ENCODE data around the gene ZNF276.
"Not testable (repeated sequence)": the region's sequence is repeated elsewhere in the genome, so short reads cannot be mapped to it uniquely, and the experiment has no call there.

The ZNF276 gene

GRCh38 chr16:89696670-89697128, 24.6 kb upstream of the ZNF276 start:
- no peak for DNase-seq (ENCODE audit: low read depth in 2 of 2)

GRCh38 chr16:89697161-89697615, 24.1 kb upstream of the ZNF276 start:
- no peak for DNase-seq (ENCODE audit: low read depth in 2 of 2)

DNA sequence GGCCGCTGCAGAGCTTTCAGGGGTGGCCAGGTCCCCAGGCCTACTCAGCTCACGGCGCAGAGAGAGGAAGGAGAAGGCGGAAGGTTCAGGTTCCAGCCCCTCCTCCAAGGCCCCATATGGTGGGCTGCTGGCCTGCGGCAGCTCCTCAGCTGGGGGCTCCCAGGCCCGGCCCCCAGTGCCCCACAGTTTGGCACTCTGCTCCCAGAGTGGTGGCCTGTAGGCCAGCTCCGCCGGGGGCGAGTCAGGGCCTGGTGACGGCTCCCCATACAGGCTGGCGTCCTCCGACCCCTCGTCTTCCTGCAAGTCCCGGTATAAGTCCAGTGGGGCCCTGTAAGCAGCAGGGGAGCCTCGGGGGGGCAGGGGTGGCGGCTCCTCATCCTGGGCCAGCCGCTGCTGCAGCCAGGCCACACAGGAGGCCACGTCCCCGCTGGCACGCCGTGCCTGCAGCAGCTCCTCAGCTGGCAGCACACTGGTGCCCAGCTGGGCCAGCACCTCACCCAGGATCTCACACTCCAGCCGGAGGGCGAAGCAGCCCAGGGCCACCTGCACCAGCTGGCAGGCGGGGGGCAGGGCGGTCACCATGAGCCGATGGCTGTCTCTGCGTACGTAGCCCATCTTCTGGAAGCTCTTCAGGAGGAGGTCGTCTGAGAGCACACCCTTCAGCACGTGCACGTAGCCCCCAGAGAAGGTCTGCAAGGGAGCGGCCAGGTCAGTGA, 23.6 kb upstream of the ZNF276 start:
- DNase-seq (ENCODE audit: low read depth in 2 of 2): no peak

DNA sequence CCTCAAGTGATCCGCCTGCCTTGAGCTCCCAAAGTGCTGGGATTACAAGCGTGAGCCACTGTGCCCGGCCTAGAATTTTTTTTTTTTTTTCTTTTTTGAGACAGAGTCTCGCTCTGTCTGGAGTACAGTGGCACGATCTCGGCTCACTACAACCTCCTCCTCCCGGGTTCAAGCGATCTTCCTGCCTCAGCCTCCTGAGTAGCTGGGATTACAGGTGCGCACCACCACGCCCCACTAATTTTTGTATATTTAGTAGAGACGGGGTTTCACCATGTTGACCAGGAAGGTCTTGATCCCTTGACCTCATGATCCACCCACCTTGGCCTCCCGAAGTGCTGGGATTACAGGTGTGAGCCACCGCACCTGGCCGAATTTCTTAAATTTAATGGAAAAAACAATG, 22.6 kb upstream of the ZNF276 start:
- DNase-seq (ENCODE audit: low read depth in 2 of 2): not testable (repeated sequence)

- not testable (repeated sequence) for DNase-seq (ENCODE audit: low read depth in 2 of 2)
These were observed 21.7 kb upstream of the ZNF276 start for GRCh38 chr16:89699629-89700099.

DNA sequence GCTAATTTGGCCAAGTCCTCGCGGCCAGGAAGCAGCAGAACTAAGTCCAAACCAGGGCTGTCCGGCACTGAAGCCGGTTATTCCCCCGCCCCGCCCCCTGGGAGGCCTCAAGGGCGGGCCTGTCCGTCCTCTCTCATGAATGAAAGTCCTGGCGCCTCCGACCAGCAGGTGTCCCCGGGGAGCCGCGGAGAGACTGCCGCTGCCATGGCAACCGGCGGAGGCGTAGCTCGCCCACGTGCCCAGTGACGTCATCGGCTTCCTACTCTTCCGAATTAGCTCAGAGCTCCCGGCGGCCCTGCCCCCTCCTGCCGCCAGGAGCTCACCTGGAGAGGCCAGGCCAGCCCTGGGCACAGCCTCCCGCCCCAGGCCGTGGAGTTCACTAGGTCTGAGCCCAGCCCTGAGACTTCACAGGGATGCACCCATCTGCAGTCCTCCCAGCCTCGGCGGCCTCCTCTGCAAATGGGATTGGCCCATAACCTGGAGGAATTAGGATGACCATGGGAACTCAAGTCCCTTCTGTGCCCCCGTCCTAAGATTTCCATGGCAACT, 21.2 kb upstream of the ZNF276 start:
- peak; percentile 95 to 96 for DNase-seq (ENCODE audit: low read depth in 2 of 2)

- DNase-seq (ENCODE audit: low read depth in 2 of 2): no peak
These were observed 20.5 kb upstream of the ZNF276 start for GRCh38 chr16:89700649-89701424.

GRCh38 chr16:89701425-89702406, 19.6 kb upstream of the ZNF276 start, which contains the start of gene SPATA2L:
SPATA2L (minus strand) TSS chr16:89701705; CDS start chr16:89701232, 473 bp downstream.
- peak; percentile 92 to 97 for DNase-seq (ENCODE audit: low read depth in 2 of 2)

- no peak for DNase-seq (ENCODE audit: low read depth in 2 of 2)
These were observed 17.1 kb upstream of the ZNF276 start for GRCh38 chr16:89704281-89704680.

- DNase-seq (ENCODE audit: low read depth in 2 of 2): no peak
These were observed 16.3 kb upstream of the ZNF276 start for GRCh38 chr16:89705006-89705405.

- DNase-seq (ENCODE audit: low read depth in 2 of 2): no peak
These were observed 14.6 kb upstream of the ZNF276 start for GRCh38 chr16:89706518-89707260.

DNA sequence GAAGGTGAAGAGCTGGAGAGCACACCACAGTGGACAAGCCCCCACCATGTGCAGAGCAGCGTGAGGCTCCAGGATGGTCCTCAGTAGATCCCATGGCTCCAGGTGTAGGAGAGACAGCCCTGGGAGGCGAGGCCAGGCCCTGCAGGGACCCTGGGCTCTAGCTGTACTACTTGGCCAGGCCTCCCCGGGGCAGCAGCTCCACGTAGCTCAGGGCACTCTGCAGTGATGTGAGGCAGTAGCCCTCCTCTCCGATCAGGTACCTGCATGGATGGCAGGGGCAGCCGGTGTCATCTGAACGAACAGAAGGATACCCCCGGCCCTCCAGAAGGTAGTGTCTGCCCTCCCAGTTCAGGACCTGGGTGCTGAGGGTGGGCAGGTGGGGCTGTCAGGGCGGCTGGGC, 13.6 kb upstream of the ZNF276 start:
- no peak for DNase-seq (ENCODE audit: low read depth in 2 of 2)

DNA sequence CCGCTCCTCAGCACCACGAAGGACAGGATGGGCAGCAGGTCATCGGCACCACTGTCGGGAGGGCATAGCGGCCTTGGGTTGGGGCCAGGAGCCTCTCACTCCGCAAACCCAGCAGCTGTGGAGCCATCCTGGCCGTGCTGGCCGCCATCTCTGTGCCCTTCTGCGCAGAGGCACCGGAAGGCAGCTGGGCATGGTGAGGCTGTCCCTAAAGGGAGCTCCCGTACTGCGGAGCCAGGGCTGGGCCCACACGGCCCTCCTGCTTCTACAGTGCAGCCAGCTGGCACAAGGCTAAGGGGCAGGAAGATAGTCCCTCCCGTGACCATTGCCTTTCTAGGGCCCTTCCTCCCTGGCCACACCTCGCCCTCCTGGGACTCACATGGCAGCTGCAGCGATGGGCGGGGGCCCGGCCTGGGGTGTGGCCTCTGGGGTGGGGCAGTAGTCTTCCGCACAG, 12.8 kb upstream of the ZNF276 start:
- DNase-seq (ENCODE audit: low read depth in 2 of 2): no peak

DNA sequence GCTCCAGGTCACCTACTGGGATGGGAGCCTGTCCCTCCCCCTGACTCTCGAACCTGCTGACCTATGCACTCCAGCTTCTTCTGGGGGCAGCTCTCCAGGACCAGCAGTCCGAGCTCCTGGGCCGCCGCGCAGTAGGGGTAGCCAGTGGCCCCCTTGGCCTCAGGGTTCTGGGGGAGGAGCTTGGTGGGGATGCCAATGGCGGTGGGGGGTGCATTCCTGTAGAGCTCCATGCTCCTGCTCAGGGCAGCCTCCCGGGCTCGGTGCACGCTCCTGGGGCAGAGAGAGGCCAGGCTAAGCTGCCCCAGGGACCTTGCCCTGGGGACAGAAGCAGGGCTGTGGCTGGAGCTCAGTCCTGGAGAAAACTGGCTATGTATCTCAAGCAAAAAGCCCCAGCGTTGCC, 12.2 kb upstream of the ZNF276 start:
- DNase-seq (ENCODE audit: low read depth in 2 of 2): no peak

DNA sequence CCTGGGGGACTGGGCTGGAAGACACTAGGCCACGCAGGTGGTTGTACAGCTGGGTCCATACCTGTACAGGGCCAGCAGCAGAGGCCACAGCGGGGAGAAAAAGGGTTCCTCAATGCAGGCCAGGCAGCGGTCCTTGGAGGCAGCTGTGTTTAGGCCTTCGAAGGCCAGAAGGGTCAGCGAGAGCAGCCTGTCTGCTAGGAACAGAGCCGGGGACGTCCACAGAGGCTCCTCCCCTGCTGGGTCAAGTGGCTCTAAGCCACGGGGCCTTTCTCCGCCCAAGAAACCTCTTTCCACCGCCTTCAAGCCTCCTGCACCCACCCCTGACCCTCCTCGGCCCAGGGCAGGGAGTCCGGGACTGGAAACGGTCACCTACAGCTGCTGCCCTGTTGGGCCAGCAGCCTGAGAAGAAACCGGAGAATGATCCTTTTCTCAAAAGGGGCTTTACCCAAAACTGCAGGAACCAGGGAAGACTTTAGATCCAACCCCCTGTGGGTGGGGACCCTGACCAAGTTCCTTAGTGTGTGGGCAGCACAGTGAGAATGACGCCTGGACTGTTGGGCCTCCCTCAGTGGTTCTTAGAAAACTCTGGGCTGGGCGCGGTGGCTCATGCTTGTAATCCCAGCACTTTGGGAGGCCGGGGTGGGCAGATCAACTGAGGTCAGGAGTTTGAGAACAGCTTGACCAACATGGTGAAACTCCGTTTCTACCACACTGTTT, 11.5 kb upstream of the ZNF276 start:
- DNase-seq (ENCODE audit: low read depth in 2 of 2): no peak

DNA sequence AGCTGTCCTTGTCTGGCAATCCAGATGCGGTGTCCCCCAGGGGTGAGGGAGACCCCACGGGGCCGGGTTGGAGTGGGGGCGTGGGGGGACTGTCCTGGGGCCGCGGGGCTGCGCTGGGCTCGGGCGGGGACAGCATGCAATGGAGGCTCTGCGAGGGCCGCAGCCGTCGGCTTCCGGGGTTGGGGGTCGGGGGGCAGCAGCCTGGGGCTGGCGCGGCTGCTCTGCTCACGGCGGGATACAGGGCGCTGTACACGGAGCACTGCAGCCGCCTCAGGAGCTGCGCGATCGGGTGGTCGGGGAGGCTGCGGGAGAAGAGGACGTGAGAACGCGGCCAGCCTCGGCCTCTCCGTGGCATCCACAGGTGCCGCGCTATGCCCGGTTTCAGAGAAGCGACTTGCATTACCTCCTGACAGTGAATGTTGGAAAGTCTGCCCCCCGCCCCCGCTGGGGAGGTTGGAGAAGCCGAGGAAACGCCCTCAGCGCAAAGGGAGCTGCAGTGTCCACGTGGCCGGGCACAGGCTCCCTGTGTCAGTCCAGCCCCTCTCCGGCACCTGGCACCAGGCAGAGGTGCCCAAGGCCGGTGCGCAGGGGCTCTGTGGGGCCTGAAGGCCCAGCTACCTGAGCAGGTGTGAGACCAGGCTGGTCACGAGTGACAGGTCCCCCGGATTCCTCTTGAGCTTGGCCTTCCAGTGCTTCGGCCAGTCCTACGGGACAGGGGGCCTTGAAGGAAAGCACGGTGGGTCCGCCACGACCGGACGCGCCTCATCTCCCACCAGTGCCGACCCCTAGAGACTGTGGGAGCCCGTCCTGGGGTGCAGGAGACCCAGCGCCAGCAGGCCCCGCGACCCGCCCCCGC, 10.4 kb upstream of the ZNF276 start:
- DNase-seq (ENCODE audit: low read depth in 2 of 2): no peak

DNA sequence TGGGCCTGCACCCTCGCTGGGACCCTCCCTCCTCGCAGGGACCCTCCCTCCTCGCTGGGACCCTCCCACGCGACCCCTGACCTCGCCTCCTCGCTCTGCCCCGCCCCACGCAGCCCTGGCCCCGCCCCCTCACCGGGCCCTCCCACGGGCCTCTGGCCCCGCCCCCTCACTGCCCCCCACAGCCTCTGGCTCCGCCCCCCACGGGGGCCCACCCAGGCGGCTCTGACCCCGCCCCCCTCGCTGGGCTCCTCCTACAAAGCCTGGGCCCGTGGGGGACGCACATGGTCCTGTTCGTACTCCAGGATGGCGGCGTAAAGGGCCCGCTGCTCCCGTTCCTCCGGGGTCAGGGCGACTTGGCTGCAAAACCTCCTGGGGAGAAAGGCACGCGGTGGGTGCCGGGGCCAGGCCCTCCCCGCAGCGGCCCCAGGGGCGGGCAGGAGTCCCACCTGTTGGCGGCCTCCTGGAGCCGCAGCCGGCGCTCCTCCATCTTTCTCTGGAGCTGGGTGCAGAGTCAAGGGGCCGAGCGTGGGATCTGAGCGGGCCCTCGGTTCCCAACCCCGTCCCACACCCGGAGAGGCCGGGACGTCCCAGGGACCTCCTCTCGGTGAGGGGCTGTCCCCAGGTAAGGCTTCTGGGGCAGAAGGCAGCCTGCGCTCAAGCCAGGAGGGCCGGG, 9.6 kb upstream of the ZNF276 start:
- DNase-seq (ENCODE audit: low read depth in 2 of 2): peak; percentile 46 to 56

DNA sequence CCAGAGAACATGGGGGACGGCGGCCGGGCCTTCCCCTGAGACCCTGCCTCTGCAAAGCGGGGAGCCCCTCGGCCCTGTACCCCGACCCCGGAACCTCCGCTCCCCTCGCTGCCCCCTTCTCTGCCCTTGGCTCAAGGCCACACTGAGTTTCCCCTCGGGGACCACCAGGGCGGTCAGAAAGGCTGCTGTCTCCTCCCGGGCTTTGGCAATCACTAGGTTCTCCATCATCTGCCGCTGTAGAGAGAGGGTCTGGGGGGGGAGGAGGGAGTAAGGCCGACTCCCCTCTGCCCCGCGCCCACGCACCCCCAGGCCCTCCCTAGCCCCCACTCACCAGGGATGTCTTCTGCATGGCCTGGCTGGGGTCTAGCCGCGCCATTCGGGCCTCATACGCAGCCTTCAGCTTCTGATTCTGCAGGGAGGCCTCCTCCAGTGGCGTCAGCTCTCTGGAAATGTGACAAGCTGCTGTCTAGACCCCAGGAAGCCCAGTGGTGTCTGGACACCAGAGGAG, 9.0 kb upstream of the ZNF276 start:
- no peak for DNase-seq (ENCODE audit: low read depth in 2 of 2)
